Endothelial cell of umbilical vein (primary cell): ENCODE data around the gene SYNPR. TPM values are rescaled to one million over a fixed set of nuclear protein-coding genes. Genes with fewer than 3 reads are reported as not detected.

Experiments
- BruUV-seq: library from RNA; stranded (reverse); fragments of 400-500 nt; replicated peaks from 2 replicates; lab custom pipeline; 2021; lab: Mats Ljungman, UMichigan
- CTCF ChIA-PET: fragments of 300-600, 350-600 bp; sonication (Branson Sonifier 250); formaldehyde crosslinking; loops from one replicate; lab custom pipeline; 2021; ENCODE audit warnings: antibody characterized with exemption, inconsistent platforms; lab: Charles Lee
- POLR2A ChIA-PET: fragments of 300-600, 350-600 bp; sonication (Branson Sonifier 250); formaldehyde crosslinking; loops from one replicate; lab custom pipeline; 2021; ENCODE audit warnings: antibody characterized with exemption, inconsistent platforms; lab: Charles Lee
- DNase-seq: peaks from one replicate; pipeline ENCODE4 v3.0.0-alpha.2; 2011; ENCODE audit warnings: low read depth, low spot score
- FAIRE-seq: peaks from 2 replicates; lab custom pipeline; 2011; peaks lifted over from hg19 to GRCh38; lab: Jason Lieb, UNC
- H2AFZ ChIP-seq: 2 replicates; pipeline ENCODE4 v1.6.0; 2012; ENCODE audit warnings: low read depth, low read length, control low read depth, inconsistent platforms
- H3K27ac ChIP-seq: 2 replicates; pipeline ENCODE4 v1.5.1; 2011; ENCODE audit warnings: low read depth, mild to moderate bottlenecking, control low read depth, low read length, moderate library complexity; ENCODE audit not compliant: insufficient read depth
- H3K27me3 ChIP-seq, 2 experiments: 2 replicates each; pipeline versions ENCODE4 v1.6.0 to v1.6.1; 2011; ENCODE audit warnings: low read length in 2 of 2, mixed read lengths in 1 of 2; ENCODE audit not compliant: control insufficient read depth in 2 of 2, insufficient read depth in 2 of 2
- H3K36me3 ChIP-seq, 2 experiments: 2 replicates in 1 of 2; 3 replicates in 1 of 2; pipeline ENCODE4 v1.5.1; 2011; ENCODE audit warnings: low read length in 2 of 2, mild to moderate bottlenecking in 1 of 2, moderate library complexity in 1 of 2; ENCODE audit not compliant: control insufficient read depth in 2 of 2, insufficient read depth in 2 of 2; ENCODE audit errors: extremely low read depth in 1 of 2
- H3K4me1 ChIP-seq: 3 replicates; pipeline ENCODE4 v1.5.1; 2011; ENCODE audit warnings: mild to moderate bottlenecking, low read length; ENCODE audit not compliant: control insufficient read depth, insufficient read depth; ENCODE audit errors: extremely low read depth
- H3K4me2 ChIP-seq: 2 replicates; pipeline ENCODE4 v1.6.1; 2011; ENCODE audit warnings: low read length, control low read depth, mixed read lengths; ENCODE audit not compliant: insufficient read depth
- H3K4me3 ChIP-seq, 3 experiments: fragments of 200-600 bp in 1 of 3; sonication (generic), shearing (Covaris generic) in 1 of 3; replicated peaks in 1 of 3; 2 replicates each; pipeline ENCODE4 v1.5.1; 2011 to 2016; ENCODE audit warnings: control low read depth in 3 of 3, low read length in 3 of 3, mild to moderate bottlenecking in 2 of 3, inconsistent platforms in 1 of 3, low read depth in 1 of 3, moderate library complexity in 1 of 3; ENCODE audit not compliant: insufficient read depth in 1 of 3
- H3K79me2 ChIP-seq: 2 replicates; pipeline ENCODE4 v1.6.0; 2012; ENCODE audit warnings: low read length, inconsistent platforms; ENCODE audit not compliant: control insufficient read depth, insufficient read depth
- H3K9ac ChIP-seq: replicated peaks from 2 replicates; pipeline ENCODE3; 2011; ENCODE audit warnings: low read length, control low read depth; ENCODE audit not compliant: insufficient read depth; ENCODE audit errors: extremely low read depth
- H3K9me1 ChIP-seq: replicated peaks from 3 replicates; pipeline ENCODE4 v1.6.0; 2011; ENCODE audit warnings: mild to moderate bottlenecking, low read length; ENCODE audit not compliant: control insufficient read depth, insufficient read depth; ENCODE audit errors: extremely low read depth
- H3K9me3 ChIP-seq: replicated peaks from 2 replicates; pipeline ENCODE4 v1.5.1; 2012; ENCODE audit warnings: low read length, inconsistent platforms; ENCODE audit not compliant: control insufficient read depth, insufficient read depth
- H4K20me1 ChIP-seq: replicated peaks from 2 replicates; pipeline ENCODE3; 2011; ENCODE audit warnings: mild to moderate bottlenecking, low read length; ENCODE audit not compliant: control insufficient read depth, insufficient read depth; ENCODE audit errors: extremely low read depth
- EZH2 ChIP-seq: IDR thresholded peaks from 2 replicates; pipeline ENCODE4 v1.6.1; 2012; ENCODE audit warnings: borderline replicate concordance, low read depth, mild to moderate bottlenecking, moderate library complexity, low read length, inconsistent platforms; ENCODE audit not compliant: severe bottlenecking
- FOS ChIP-seq: IDR thresholded peaks from 2 replicates; pipeline ENCODE4 v1.6.1; 2011; ENCODE audit warnings: mild to moderate bottlenecking, low read length, moderate library complexity, borderline replicate concordance; ENCODE audit not compliant: insufficient read depth
- GATA2 ChIP-seq: IDR thresholded peaks from 2 replicates; pipeline ENCODE4 v1.7.0; 2011; ENCODE audit warnings: low read depth, mild to moderate bottlenecking, moderate library complexity, mixed read lengths, low read length; ENCODE audit not compliant: insufficient read length, insufficient read depth
- JUN ChIP-seq: IDR thresholded peaks from 2 replicates; pipeline ENCODE4 v1.6.1; 2011; ENCODE audit warnings: borderline replicate concordance, low read depth; ENCODE audit not compliant: insufficient read length, insufficient read depth
- MYC ChIP-seq: IDR thresholded peaks from one replicate; pipeline ENCODE4 v1.6.1; 2011; ENCODE audit warnings: mild to moderate bottlenecking, low read depth, low read length
- POLR2A ChIP-seq: IDR thresholded peaks from 2 replicates; pipeline ENCODE4 v1.6.1; 2012; ENCODE audit warnings: low read depth, mild to moderate bottlenecking, control low read depth, low read length
- POLR2AphosphoS5 ChIP-seq: IDR thresholded peaks from 2 replicates; pipeline ENCODE4 v1.6.1; 2012; ENCODE audit warnings: low read depth, mild to moderate bottlenecking, control low read depth, low read length, moderate library complexity; ENCODE audit not compliant: insufficient read depth
- dilution Hi-C: fragments of 300-500 bp; cut with MboI; formaldehyde crosslinking; loops from one replicate; pipeline ENCODE4 v1.15.0; 2019; ENCODE audit warnings: low sequenced_read_pairs; ENCODE audit not compliant: extremely low pct_ligation_motif_present
- intact Hi-C: fragments of 100-400 bp; cut with micrococcal nuclease; formaldehyde crosslinking; loops from one replicate; pipeline ENCODE4 v1.10.0; 2022
- polyA plus RNA-seq, 4 experiments: library from polyadenylated mRNA; depleted of rRNA in 3 of 4; stranded (reverse) in 3 of 4; unstranded in 1 of 4; fragments of >200 nt; gene quantifications; 2 replicates each; pipeline versions ENCODE4 v1.2.1 to v1.2.3, GENCODE V29; 2011 to 2012; ENCODE audit warnings: missing spikeins in 1 of 4
- total RNA-seq: library from RNA; stranded (reverse); gene quantifications from 2 replicates; pipeline ENCODE4 v1.2.3, GENCODE V29; 2021
- TF ChIP-seq, protein P1 (sequence below), 2 donors: IDR thresholded peaks; 1 replicate in 1 of 2; 2 replicates in 1 of 2; pipeline ENCODE4 v1.5.1; 2011; ENCODE audit warnings: low read length in 2 of 2, mild to moderate bottlenecking in 2 of 2, moderate library complexity in 2 of 2, control low read depth in 1 of 2, inconsistent platforms in 1 of 2, low read depth in 1 of 2; ENCODE audit not compliant: insufficient read depth in 1 of 2; ENCODE audit errors: extremely low read depth in 1 of 2
- TF ChIP-seq, protein P2 (sequence below): IDR thresholded peaks from 2 replicates; pipeline ENCODE4 v1.6.1; 2011; ENCODE audit not compliant: insufficient read depth, insufficient read length

SYNPR gene
- total and polyA plus RNA-seq, 2 donors (not counting 3 experiments of a cell fraction or from before 2014, with no cell fraction given): not detected

DNA sequence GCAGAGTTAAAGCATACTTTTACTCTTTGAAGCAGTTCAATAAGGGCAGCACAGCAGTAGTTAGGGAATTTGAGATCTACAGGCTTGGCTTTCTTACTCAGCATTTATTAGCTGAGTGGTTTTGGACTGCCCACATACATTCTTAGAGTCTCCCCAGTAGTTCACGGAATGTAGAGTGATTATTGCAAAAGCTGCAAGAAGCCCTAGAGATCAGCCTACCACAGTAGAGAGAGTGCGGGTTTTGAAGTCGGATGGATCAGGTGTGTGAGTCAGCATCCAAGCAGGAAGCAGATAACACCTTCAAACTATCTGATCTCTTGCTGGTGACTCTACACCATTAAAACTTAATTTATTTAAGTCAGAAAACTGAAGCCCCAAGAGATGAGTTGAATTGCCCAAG, 171.9 kb downstream of the SYNPR start:
- Histone ChIP-seq H3K79me2 (no peaks in the 10 kb centered on the region), H3K27me3 (no peaks in the 10 kb centered on the region), H3K36me3 (no peaks in the 10 kb centered on the region), H3K4me1 (no peaks in the 10 kb centered on the region), H3K9ac (no peak overlapping the region), H3K4me2 (no peak overlapping the region), H2AFZ (no peak overlapping the region), H3K9me3 (no peaks in the 10 kb centered on the region), H3K4me3 (no peak overlapping the region), H4K20me1 (no peaks in the 10 kb centered on the region), H3K27ac (no peak overlapping the region), H3K9me1 (no peaks in the 10 kb centered on the region)
- POLR2A ChIA-PET: no interaction called here
- CTCF ChIA-PET: no interaction called here
- DNase-seq (no peak), FAIRE-seq (no peak)
- intact Hi-C loops: no loop called here
- no peak for TF ChIP-seq EZH2
- TF ChIP-seq, protein P1, sequence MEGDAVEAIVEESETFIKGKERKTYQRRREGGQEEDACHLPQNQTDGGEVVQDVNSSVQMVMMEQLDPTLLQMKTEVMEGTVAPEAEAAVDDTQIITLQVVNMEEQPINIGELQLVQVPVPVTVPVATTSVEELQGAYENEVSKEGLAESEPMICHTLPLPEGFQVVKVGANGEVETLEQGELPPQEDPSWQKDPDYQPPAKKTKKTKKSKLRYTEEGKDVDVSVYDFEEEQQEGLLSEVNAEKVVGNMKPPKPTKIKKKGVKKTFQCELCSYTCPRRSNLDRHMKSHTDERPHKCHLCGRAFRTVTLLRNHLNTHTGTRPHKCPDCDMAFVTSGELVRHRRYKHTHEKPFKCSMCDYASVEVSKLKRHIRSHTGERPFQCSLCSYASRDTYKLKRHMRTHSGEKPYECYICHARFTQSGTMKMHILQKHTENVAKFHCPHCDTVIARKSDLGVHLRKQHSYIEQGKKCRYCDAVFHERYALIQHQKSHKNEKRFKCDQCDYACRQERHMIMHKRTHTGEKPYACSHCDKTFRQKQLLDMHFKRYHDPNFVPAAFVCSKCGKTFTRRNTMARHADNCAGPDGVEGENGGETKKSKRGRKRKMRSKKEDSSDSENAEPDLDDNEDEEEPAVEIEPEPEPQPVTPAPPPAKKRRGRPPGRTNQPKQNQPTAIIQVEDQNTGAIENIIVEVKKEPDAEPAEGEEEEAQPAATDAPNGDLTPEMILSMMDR (IDR thresholded peaks at IDR 0.05; ENCODE audit: extremely low read depth in 1 of 2, insufficient read depth in 1 of 2, low read depth in 1 of 2, low read length in 2 of 2): no peak
- TF ChIP-seq, protein P2, sequence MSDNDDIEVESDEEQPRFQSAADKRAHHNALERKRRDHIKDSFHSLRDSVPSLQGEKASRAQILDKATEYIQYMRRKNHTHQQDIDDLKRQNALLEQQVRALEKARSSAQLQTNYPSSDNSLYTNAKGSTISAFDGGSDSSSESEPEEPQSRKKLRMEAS: no peak
- no peak for TF ChIP-seq POLR2AphosphoS5
- TF ChIP-seq FOS: no peak
- no peak for TF ChIP-seq JUN
- no peak for TF ChIP-seq GATA2
- TF ChIP-seq MYC: no peak
- TF ChIP-seq POLR2A: no peak
- dilution Hi-C loops: no loop called here
- no TSS peak for BruUV-seq
